ENCODE results near the gene TCF4. TPM values are rescaled to one million over a fixed set of nuclear protein-coding genes. Genes with fewer than 3 reads are reported as not detected.

Gene TCF4
- polyA plus RNA-seq, 1 experiment = 47.3 TPM

- POLR2A ChIA-PET = interaction anchor here (0.6 kb wide), 1 partner anchor 142 kb away, joined by 5 read pairs; no protein-coding TSS in a partner anchor
- no peak for TF ChIP-seq CTCF (IDR thresholded peaks at IDR 0.05; ENCODE audit: low read depth, low read length)
- no peak overlapping the region for H3K27ac ChIP-seq (ENCODE audit: low read depth, low read length)
- H3K27me3 ChIP-seq (ENCODE audit: control insufficient read depth, insufficient read depth, low read length) = no peaks in the 10 kb centered on the region
- DNase-seq (ENCODE audit: low read depth, low spot score) = no peak
- CTCF ChIA-PET = interaction anchor here (1.3 to 3.5 kb wide), 4 partner anchors 8 to 1159 kb away, joined by 3 to 36 read pairs (median 16); no protein-coding TSS in a partner anchor
- H3K9me3 ChIP-seq (ENCODE audit: control insufficient read depth, insufficient read depth, low read length) = no peaks in the 10 kb centered on the region
- no peak overlapping the region for H3K4me3 ChIP-seq (ENCODE audit: low read depth, low read length)
These were observed 171.2 kb downstream of the TCF4 start for GRCh38 chr18:55416791-55417190.

GRCh38 chr18:55415258-55415871, 172.6 kb downstream of the TCF4 start:
- ChIA-PET CTCF (interaction anchor here (0.6 to 3.5 kb wide), 60 partner anchors 9 to 1160 kb away, joined by 3 to 36 read pairs (median 4); no protein-coding TSS in a partner anchor), POLR2A (no interaction called here)
- peak; percentile 48 for DNase-seq (ENCODE audit: low read depth, low spot score)
- TF ChIP-seq CTCF (IDR thresholded peaks at IDR 0.05; ENCODE audit: low read depth, low read length) = peak; percentile 90
- H3K9me3 ChIP-seq (ENCODE audit: control insufficient read depth, insufficient read depth, low read length) = no peaks in the 10 kb centered on the region
- H3K27ac ChIP-seq (ENCODE audit: low read depth, low read length) = no peak overlapping the region
- H3K4me3 ChIP-seq (ENCODE audit: low read depth, low read length) = no peak overlapping the region
- H3K27me3 ChIP-seq (ENCODE audit: control insufficient read depth, insufficient read depth, low read length) = no peaks in the 10 kb centered on the region

- Histone ChIP-seq H3K27me3 (ENCODE audit: control insufficient read depth, insufficient read depth, low read length) (no peaks in the 10 kb centered on the region), H3K9me3 (ENCODE audit: control insufficient read depth, insufficient read depth, low read length) (no peaks in the 10 kb centered on the region), H3K4me3 (ENCODE audit: low read depth, low read length) (no peak overlapping the region), H3K27ac (ENCODE audit: low read depth, low read length) (no peak overlapping the region)
- POLR2A ChIA-PET = no interaction called here
- CTCF ChIA-PET = interaction anchor here (0.6 to 3.5 kb wide), 44 partner anchors 8 to 1161 kb away, joined by 3 to 36 read pairs (median 5); no protein-coding TSS in a partner anchor
- DNase-seq (ENCODE audit: low read depth, low spot score) = no peak
- no peak for TF ChIP-seq CTCF (IDR thresholded peaks at IDR 0.05; ENCODE audit: low read depth, low read length)
These were observed 173.5 kb downstream of the TCF4 start for GRCh38 chr18:55414475-55414874.

- Histone ChIP-seq H3K9me3 (ENCODE audit: control insufficient read depth, insufficient read depth, low read length) (no peaks in the 10 kb centered on the region), H3K27me3 (ENCODE audit: control insufficient read depth, insufficient read depth, low read length) (no peaks in the 10 kb centered on the region), H3K4me3 (ENCODE audit: low read depth, low read length) (no peak overlapping the region), H3K27ac (ENCODE audit: low read depth, low read length) (no peak overlapping the region)
- ChIA-PET CTCF (interaction anchor here (2.4 to 3.5 kb wide), 5 partner anchors 11 to 1162 kb away, joined by 12 to 36 read pairs (median 18); no protein-coding TSS in a partner anchor), POLR2A (no interaction called here)
- DNase-seq (ENCODE audit: low read depth, low spot score) = no peak
- no peak for TF ChIP-seq CTCF (IDR thresholded peaks at IDR 0.05; ENCODE audit: low read depth, low read length)
These were observed 174.5 kb downstream of the TCF4 start for GRCh38 chr18:55413474-55413873.

GRCh38 chr18:55407774-55408535, 180.0 kb downstream of the TCF4 start:
- no peak for DNase-seq (ENCODE audit: low read depth, low spot score)
- H3K27me3 ChIP-seq (ENCODE audit: control insufficient read depth, insufficient read depth, low read length) = no peaks in the 10 kb centered on the region
- no peak for TF ChIP-seq CTCF (IDR thresholded peaks at IDR 0.05; ENCODE audit: low read depth, low read length)
- no peaks in the 10 kb centered on the region for H3K9me3 ChIP-seq (ENCODE audit: control insufficient read depth, insufficient read depth, low read length)
- POLR2A ChIA-PET = no interaction called here
- H3K27ac ChIP-seq (ENCODE audit: low read depth, low read length) = no peak overlapping the region
- no peak overlapping the region for H3K4me3 ChIP-seq (ENCODE audit: low read depth, low read length)
- CTCF ChIA-PET = interaction anchor here (1.0 to 2.2 kb wide), 3 partner anchors 173 to 1169 kb away, joined by 3 to 8 read pairs (median 4); no protein-coding TSS in a partner anchor

Measured in AG04450 (cell line).